Astrocyte (in vitro differentiated cells and primary cell): ENCODE results near the gene MGMT.

Experiments used
- CTCF ChIP-seq: IDR thresholded peaks from 2 replicates; pipeline ENCODE4 v1.5.1; 2011; ENCODE audit warnings: low read depth, mild to moderate bottlenecking, inconsistent platforms, low read length, moderate library complexity; ENCODE audit not compliant: insufficient read depth
- EZH2 ChIP-seq: IDR thresholded peaks from 2 replicates; pipeline ENCODE4 v1.6.1; 2012; ENCODE audit warnings: mild to moderate bottlenecking, low read length, inconsistent platforms; ENCODE audit not compliant: insufficient read depth

- TF ChIP-seq CTCF (no peak), EZH2 (no peak)
Measured at GRCh38 chr10:129509835-129510234, 42.8 kb downstream of the MGMT start.
